GM18867 (cell line): Measurements from ENCODE around the gene ATP6V1B1.
"Not testable (repeated sequence)": the region's sequence is repeated elsewhere in the genome, so short reads cannot be mapped to it uniquely, and the experiment has no call there.

ENCODE experiments used
- ATAC-seq: cut with Tn5 transposase; IDR thresholded peaks from one replicate; pipeline ENCODE4 v1.9.1; 2021; ENCODE audit warnings: mild to moderate bottlenecking, moderate library complexity; ENCODE audit not compliant: unreplicated experiment

The ATP6V1B1 gene

DNA sequence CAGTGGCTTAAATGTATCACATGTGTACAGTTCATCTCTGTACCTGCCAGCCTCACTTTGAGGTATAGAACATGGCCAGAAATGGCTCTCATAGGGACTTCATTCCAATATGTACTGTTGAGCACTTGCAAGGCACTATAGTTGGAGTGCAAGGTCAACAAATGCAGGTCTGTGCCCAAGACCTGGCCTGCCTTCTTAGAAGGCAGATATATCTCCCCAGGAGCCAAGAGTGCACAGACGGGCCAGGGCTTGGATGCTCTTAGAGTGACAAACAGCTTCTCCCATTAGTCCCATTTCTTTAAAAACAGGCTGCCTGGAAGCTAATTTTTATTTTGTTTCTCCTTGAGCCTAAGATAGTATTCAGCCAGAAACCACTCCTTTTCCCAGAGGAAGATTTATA lies 51.7 kb downstream of the ATP6V1B1 start:
- ATAC-seq, result no peak

DNA sequence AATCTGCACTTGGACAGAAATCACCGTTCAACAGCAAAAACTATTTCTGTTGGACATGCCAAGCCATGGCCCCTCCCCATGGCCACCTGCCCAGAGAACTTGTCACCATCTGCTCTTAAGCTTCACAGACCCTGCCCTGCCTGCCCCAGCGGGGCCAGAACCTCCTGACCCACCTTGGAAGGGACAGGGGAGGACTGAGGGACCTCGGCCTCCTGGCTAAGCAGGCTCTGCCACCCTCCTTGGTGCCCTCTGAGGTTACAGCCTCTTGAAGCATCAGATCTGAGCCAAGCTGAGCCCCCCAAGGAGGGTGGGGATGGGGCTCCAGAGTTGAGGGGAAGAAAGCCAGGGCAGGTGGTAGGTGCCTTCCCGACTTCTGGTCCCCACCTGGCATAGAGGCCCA lies 52.5 kb downstream of the ATP6V1B1 start:
- ATAC-seq, result no peak

DNA sequence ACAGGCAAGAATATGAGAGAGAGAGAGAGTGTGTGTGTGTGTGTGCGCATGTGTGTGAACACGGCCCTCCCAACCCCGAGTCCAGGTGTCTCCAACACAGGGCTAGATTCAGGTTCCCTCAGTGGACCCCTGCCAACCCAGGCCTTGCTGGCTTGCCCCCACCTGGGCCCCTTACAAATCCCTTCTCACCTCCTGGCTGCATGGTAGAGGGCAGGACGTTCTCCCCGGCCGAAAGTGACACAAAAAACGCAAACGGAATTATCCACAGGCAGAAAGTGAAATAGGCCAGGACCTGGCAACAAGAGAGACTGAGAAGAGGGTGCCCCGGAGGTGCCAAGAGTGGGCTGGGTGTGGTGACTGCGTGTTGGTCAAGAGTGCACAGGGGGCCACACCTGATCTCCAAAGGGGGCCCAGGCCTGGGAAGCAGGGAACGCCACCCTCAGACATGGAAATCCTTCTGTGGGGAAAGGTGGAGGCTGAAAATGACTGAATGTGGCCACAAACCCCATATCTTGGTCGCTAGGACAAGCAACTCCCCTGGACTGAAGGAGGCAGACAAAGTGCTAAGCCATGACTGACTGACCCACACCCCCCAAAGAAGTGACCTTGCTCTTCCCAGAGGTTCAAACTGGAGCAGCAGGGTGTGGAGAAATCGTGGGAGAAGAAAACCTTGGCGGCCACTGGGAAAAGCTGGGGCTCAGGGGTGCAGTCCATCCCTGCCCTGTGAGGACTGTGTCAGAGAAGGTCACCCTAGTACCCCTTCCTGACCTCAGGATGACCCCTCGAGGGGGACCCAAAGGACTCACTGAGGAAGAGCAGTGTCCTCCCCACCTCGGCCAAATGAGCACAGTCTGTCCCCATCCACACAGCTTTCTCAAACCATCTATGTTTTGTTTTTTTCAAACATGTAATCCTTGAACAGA lies 53.3 kb downstream of the ATP6V1B1 start:
- ATAC-seq, result no peak

DNA sequence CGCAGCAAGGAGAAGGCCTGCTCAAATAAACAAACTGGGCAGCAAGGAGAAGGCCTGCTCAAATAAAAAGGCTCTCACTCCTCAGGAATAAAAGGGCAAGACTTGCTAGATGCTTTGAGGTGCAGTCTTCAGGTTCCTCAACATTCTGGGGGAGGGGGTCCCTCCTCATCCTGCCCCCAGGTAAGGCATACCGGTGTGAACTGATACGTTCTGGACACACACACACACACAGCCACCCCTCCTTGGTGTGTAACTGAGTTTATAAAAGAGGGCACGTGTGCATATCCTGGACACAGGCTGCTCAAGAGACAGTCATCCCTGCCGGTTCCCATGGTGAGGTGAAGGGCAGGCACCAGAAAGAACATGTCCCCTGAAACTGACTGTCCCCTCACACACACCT lies 54.5 kb downstream of the ATP6V1B1 start:
- no peak for ATAC-seq

DNA sequence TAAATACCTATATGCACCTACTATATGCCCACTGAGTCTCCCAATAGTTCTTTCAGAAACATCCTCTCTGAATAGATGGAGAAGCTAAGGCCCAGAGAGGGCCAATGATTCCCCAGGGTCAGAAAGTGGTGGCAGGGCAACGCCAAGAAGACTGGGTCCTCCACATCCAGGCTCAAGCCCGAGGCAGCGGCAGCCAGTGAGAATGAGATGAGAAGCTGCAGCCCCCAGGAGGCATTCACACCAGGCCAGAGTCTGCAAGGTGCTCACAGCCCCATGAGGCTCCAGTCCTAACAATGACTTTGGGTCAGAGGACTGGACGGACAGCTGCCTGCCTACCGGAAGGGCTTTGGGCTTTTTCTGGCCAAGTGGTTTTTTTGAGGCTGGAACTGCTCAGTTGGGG lies 55.4 kb downstream of the ATP6V1B1 start:
- no peak for ATAC-seq

DNA sequence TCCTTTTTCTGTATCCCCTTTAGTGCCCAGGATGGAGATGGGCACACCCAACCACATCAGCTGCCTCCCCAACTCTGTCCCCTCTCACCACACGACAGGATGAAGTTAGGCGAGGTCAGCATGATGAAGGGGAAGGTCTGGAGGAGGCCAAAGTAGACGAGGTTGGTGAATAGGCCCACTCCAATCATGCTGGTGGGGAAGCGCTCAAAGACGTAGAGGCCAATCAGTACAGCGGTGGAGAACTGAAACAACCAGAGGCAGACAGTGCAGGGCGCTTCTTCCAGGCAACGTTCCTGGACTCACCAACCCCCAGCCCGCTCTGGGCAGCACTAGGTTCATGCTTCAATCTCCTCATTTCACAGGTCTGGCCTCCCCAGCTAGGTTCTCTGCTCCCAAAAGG lies 56.0 kb downstream of the ATP6V1B1 start:
- no peak for ATAC-seq

DNA sequence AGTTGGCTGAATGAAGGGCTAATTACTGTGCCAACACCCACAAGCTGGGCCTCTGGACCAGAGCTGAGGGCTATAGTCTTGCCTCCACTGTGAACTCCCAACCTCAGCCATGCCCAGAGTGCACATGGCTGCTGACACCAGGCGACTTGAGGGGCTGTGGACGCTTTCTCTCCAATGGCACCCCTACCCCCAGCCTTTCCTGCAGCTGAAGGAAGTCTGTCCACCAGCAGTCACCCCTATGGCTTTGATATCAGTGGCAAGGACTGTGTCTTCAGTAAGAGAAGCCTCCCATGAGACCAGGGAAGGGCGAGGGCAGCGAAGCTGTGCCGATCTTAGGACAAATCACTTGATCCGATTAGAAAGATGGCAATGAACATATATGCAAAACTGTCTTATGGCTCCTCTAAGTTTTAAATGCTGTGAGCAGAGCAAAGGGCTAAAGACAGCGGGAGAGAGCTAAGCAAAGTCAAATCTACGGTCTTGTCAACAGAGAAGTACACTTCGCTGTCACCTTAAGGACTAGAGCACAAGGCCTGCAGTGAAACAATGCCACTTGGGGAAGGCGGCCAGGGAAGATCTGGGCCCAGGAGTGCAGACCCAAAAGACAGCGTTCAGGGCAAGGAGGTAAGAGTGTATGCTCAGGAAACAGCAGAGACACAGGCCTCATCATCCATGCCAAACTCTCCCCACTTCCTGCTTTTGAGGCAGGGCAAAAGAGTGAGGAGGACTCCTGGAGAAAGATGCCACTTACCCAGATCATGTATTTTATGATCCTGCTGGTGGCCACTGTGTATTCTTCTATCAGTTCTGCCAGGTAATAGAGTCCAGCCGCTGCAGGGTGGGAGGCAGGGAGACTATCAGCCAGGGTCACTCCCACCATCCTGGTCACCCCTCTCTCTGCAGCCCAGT lies 57.5 kb downstream of the ATP6V1B1 start:
- ATAC-seq, result no peak

DNA sequence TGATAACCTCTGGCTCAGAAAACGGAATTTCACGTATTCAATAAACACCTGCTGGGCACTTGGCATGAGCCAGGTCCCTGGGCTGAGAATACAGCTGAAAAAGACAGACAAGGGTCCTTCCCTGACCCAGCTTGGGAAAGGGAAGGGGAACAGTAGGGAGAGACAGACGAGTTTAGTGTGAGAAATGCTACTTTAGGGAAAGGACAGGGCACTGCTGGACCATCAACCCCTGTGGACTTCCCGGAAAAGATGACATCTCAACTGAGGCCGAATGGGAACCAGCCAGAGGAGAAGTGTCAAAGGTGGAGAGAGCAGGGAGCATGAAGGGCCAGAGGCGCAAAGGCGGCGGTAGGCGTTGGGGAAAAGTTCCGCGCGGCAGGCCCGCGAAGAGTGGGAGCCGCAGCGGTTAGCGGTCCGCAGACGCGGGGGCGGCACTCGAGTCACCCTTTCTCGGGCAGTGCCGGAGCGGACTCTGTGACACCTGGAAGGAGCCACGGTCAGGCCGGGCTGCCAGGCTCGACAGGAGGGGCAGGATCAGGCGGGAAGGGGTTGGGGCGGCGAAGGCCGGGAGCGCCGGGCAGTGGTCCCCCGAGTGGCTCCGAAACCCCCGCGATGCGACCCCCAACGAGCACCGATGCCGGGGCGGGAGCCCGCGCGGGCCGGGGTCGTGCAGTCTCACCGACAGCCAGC lies 58.5 kb downstream of the ATP6V1B1 start:
- ATAC-seq, result peak; percentile 26

DNA sequence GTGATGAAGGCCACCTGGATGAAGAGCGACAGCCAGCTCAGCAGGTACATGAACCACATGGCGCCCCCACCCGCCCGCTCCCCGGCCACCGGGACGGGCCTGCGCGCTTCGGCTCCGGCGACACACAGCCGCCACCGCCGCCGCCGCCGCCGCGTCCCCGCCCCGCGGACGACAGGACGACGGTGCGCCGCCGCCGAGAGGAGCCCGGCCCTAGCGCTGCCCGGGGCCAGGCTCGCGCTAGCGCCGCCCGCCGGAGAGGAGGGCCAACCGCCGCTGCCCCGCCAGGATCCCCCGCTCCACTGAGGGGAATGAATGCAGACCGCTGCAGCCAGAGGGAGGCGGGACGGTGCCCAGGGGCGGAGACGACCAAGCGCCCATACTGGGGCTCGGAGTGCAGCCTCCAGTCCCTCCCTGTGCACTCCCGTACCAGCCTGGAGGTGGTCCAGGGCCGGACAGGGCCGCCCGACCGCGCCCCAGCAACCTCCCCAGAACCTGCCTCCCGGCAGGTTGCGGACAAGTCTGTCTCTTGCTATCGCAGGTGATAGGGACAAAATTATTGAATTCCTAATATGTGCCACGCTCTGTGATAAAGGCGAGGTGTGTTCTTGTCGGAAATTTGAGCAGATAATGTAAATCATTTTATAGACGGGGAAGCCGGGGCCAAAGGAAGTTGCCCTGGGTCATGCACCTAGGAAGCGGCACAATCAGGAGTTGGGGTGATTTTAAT lies 59.2 kb downstream of the ATP6V1B1 start, which contains the start of gene TEX261:
TEX261 (minus strand) TSS at position 175 of the 727 bp plus-strand sequence; CDS start at position 59, 116 bp downstream.
- peak; percentile 95 for ATAC-seq

DNA sequence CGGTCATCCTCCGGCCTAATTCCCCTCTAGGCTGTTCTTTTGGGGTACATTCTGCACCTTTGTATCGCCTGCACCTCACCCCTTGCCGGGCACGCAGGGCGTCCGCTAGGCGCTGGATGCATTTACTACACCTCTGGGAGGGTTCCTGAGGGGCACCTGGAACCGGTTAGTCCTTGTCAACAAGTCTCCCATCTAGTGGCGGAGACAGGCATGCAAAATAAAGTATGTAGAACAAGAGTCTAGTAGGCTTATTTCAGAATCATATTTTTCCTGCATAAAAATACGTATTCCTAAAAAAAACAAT lies 59.7 kb downstream of the ATP6V1B1 start:
- peak; percentile 37 for ATAC-seq

DNA sequence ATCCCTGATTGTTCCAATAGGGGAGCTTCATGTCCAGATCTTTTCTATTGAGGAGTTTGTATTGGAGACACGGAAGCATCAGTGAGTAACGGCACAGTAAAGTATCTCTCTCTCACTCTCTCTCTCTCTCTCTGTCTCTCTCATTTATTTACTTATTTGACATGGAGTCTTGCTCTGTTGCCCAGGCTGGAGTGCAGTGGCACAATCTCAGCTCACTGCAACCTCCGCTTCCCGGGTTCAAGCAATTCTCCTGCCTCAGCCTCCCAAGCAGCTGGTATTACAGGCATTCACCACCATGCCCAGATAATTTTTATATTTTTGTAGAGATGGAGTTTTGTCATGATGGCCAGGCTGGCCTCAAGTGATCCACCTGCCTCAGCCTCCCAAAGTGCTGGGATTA lies 63.2 kb downstream of the ATP6V1B1 start:
- ATAC-seq, result not testable (repeated sequence)

DNA sequence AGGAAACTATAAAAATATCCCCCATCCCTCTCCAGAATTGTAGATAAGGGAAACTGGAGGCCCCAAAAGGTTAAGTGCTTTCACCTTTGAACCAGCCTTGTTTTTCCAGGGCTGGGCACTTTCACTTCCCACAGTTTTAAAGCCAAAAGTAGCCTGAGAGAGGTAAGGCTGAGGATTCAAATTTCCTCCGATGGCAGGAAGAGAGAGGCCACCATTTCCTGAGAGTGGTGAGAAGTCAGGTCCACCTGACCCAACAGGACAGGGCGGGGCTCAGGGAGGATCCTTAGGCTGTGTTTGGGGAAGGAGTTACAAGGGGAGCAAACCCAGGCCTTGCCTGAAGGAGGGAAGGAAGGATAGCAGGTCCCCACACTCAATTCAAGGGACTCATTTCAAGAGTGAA lies 63.7 kb downstream of the ATP6V1B1 start:
- no peak for ATAC-seq

DNA sequence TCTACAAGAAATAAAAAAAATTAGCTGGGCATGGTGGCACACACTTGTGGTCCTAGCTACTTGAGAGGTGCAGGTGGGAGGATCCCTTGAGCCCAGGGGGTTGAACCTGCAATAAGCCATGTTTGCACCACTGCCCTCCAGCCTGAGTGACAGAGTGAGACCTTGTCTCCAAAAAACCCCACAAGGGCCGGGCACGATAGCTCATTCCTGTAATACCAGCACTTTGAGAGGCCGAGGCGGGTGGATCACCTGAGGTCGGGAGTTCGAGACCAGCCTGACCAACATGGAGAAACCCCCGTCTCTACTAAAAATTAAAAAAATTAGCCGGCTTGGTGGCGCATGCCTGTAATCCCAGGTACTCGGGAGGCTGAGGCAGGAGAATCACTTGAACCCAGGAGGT lies 64.2 kb downstream of the ATP6V1B1 start:
- ATAC-seq, result not testable (repeated sequence)

DNA sequence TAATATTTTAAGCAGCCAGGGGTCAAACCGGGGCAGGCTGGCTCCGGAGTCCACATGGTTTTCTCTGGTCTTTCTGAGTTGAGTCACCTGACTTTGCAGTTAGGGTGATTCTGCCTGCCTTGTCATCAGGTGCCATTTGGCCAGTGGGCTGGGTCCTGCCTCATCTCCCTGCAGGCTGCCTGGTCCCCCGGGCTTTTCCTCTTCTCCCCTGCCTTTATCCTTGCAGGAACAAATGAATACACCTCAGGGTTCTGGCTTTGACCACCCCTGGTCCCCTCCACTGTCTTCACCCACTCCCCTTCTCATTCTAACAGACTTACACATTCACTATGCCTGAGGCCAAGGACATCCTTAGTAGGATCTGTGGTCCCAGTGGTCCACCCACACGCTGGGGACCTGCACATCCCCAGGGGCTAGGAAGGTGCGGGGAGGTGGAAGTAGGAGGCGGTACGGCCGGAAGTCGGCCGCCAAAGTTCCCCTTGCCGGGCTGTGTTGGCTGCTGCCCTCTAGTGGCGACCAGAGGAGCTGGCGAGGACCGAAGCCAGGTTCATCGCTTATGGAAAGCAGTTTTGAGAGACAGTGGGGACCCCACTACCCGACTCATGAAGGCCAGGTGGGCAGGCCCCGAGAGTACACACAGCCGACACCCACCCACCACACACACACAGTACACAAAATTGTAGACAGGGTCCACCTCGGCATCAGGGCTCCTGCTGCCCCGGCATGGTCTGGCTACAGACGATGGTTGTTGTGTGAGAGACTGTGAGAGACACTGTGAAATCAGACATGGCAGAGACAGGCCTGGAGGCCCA lies 65.3 kb downstream of the ATP6V1B1 start:
- peak; percentile 93 for ATAC-seq

DNA sequence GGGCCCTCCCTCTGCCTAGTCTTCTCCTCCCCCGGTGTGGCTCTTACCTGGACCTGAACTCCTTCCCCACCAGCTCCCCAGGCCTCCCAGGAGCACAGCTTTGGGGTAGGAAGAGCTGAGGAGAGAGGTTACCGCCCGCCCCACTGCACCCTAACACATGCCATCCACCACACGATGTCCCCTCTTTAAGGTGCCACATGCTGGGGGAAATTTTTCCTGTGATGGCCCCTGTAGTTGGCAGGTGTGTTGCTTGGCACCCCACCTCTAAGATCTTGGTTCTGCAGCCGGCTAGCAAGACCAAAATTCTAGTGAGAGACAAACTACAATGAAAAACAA lies 65.9 kb downstream of the ATP6V1B1 start:
- no peak for ATAC-seq

DNA sequence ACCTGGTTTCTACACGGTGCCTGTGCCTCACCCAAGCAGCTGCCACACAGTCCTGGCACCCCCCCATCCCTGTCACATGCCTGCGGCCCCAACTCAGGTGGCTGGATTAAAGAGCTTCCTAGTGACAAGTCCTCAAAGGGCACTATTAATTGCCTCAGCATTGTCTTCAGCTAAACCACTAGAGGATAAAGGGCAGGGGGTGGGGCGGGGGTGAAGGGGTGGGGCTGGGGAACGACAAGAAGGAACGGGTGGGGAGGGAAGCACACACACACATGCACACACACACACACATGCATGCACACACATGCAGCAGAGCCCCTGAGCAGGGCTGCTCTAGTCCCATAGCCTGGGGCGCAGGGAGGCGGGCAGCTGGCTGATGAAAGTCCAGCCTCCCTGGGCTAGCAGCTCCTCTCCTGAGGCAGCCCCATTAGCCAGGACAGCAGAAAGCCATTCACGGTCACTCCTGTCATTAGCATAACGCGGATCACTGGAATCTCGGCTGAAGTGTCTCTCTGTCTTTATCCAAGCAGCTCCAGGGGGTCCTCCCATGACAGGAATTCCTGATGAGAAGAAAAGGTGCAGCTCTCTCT lies 66.4 kb downstream of the ATP6V1B1 start:
- ATAC-seq, result no peak

DNA sequence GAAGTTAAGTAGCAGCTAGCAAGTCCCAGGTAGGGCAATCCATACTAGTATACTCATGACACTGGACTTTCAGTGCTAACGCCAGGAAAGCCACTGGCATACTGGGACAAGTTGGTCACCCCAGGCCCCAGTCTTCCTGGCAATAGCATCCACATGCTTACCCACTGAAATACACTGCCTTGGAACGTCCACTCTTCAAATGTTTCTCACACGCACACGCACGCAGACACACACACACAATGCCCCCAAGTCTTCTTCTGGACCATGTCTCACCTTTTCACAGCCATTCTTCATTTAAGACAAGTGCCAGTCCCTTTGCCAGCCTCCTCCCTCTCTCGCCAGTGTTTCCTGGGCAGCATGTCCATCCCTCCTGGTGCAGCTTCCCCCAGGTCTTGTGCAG lies 67.7 kb downstream of the ATP6V1B1 start:
- ATAC-seq, result no peak

DNA sequence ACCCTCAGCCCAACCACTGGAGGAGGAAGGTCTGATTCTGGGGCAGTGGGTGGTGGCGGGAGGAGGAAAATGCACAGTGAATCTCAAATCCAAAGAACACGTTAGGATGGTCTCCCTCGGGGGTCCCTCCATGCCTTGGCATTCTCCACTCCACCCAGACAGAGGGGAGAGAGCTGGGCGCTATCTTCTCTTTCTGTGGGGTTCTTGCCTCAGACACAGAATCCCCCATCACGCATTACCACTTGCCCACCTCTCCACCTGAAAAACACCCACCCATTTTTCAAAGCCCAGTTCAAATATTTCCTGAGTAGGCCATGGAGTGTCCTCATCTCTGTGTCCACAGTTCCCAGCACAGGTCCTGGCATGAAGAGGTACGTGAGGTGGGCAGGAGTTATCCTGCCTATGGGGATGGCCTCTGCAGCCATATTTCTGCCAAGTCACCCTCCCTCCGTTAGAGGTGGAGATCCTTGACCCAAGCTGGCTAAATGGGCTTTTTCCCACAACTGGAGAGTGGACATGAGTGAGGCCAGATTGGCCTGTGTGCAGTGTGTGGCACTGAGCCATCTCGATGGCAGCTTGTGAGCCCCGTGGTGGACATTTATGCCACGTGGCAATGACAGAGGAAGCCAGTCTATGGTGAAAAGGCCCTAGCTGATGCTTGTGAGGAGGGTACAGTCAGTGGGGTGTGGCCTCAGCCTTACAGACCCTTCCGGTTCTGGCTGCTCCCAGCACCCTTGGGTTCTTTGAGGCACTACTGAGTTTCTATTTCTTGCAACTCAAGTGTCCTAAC lies 68.5 kb downstream of the ATP6V1B1 start:
- no peak for ATAC-seq

DNA sequence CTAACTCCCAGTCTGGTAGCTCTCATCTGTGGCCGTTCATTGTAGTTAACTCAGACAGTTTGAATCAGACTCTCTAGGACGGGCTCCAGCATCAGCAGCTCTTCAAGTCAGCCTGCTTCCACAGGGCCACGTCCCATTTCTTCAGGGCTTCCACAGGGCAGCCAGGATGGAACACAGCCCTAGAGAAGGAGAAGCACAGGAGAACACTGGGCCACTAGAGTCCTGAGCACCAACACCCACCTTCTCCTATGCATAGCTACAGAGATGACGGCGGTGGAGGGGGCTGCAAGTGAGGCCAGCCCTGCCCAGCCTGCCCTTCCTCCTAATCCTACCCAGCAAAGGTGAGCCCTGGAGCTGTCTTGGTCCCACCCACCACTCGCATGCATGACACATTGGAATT lies 69.2 kb downstream of the ATP6V1B1 start:
- ATAC-seq, result no peak
